ENCODE results near the gene PFKP.
"Not testable (repeated sequence)": the region's sequence is repeated elsewhere in the genome, so short reads cannot be mapped to it uniquely, and the experiment has no call there.

The PFKP gene

GRCh38 chr10:3098689-3099088 lies 31.3 kb downstream of the PFKP start:
- DNase-seq (ENCODE audit: low read depth), result no peak

- no peak for DNase-seq (ENCODE audit: low read depth)
Observed at GRCh38 chr10:3099291-3100092, 32.1 kb downstream of the PFKP start.

GRCh38 chr10:3100093-3100792 lies 32.9 kb downstream of the PFKP start:
- no peak for DNase-seq (ENCODE audit: low read depth)

- DNase-seq (ENCODE audit: low read depth), result no peak
Observed at GRCh38 chr10:3100856-3101640, 33.7 kb downstream of the PFKP start.

GRCh38 chr10:3102720-3103427 lies 35.5 kb downstream of the PFKP start:
- DNase-seq (ENCODE audit: low read depth), result no peak

GRCh38 chr10:3103646-3104045 lies 36.3 kb downstream of the PFKP start:
- DNase-seq (ENCODE audit: low read depth), result no peak

- no peak for DNase-seq (ENCODE audit: low read depth)
Observed at GRCh38 chr10:3104251-3104918, 37.0 kb downstream of the PFKP start.

GRCh38 chr10:3105166-3105565 lies 37.8 kb downstream of the PFKP start:
- no peak for DNase-seq (ENCODE audit: low read depth)

GRCh38 chr10:3105905-3106304 lies 38.6 kb downstream of the PFKP start:
- DNase-seq (ENCODE audit: low read depth), result no peak

- DNase-seq (ENCODE audit: low read depth), result not testable (repeated sequence)
Observed at GRCh38 chr10:3106328-3106727, 39.0 kb downstream of the PFKP start.

- DNase-seq (ENCODE audit: low read depth), result no peak
Observed at GRCh38 chr10:3106928-3107425, 39.6 kb downstream of the PFKP start.

- DNase-seq (ENCODE audit: low read depth), result no peak
Observed at GRCh38 chr10:3107426-3107961, 40.1 kb downstream of the PFKP start.

- no peak for DNase-seq (ENCODE audit: low read depth)
Observed at GRCh38 chr10:3108033-3108432, 40.7 kb downstream of the PFKP start.

GRCh38 chr10:3108575-3109105 lies 41.3 kb downstream of the PFKP start:
- no peak for DNase-seq (ENCODE audit: low read depth)

GRCh38 chr10:3109196-3109595 lies 41.8 kb downstream of the PFKP start:
- no peak for DNase-seq (ENCODE audit: low read depth)

GRCh38 chr10:3109633-3110032 lies 42.3 kb downstream of the PFKP start:
- no peak for DNase-seq (ENCODE audit: low read depth)

GRCh38 chr10:3110782-3111620 lies 43.7 kb downstream of the PFKP start:
- no peak for DNase-seq (ENCODE audit: low read depth)

- DNase-seq (ENCODE audit: low read depth), result no peak
Observed at GRCh38 chr10:3111621-3112163, 44.3 kb downstream of the PFKP start.

- DNase-seq (ENCODE audit: low read depth), result no peak
Observed at GRCh38 chr10:3113343-3113720, 46.0 kb downstream of the PFKP start.

GRCh38 chr10:3115685-3116084 lies 48.3 kb downstream of the PFKP start:
- DNase-seq (ENCODE audit: low read depth), result no peak

All from activated gamma-delta T cell treated with anti-CD3 and anti-CD28 coated beads, Interleukin-2, amount 50 U/mL, for 16 hours (primary cell).